HepG2 (cell line): ENCODE measurements around the gene ACBD6. TPM values are rescaled to one million over a fixed set of nuclear protein-coding genes. Genes with fewer than 3 reads are reported as not detected.

ENCODE experiments used
- ATAC-seq: fragments of 200-7000 bp; cut with Tn5 transposase; 3 replicates; pipeline ENCODE4 v1.9.1; 2020; ENCODE audit warnings: mild to moderate bottlenecking, moderate library complexity
- BruUV-seq: library from RNA; stranded (reverse); fragments of 400-500 nt; replicated peaks from 2 replicates; lab custom pipeline; 2021; lab: Mats Ljungman, UMichigan
- CTCF ChIA-PET: fragments of 300-600 bp; formaldehyde crosslinking; extraction: SDS; loops from one replicate; lab custom pipeline; 2021; ENCODE audit warnings: low total read pairs, inconsistent platforms, low intra/inter-chr PET ratio; lab: Yijun Ruan, JAX
- POLR2A ChIA-PET: fragments of 350-600 bp; sonication (Branson Sonifier 250); formaldehyde crosslinking; loops from one replicate; lab custom pipeline; 2020; ENCODE audit warnings: antibody characterized with exemption, inconsistent platforms; lab: Yijun Ruan, JAX
- DNase-seq: peaks from one replicate; pipeline ENCODE4 v3.0.0-alpha.2; 2015; ENCODE audit warnings: low spot score
- FAIRE-seq: peaks from 3 replicates; lab custom pipeline; 2011; peaks lifted over from hg19 to GRCh38; lab: Jason Lieb, UNC
- H2AFZ ChIP-seq: one replicate; pipeline ENCODE4 v1.6.1; 2011; ENCODE audit warnings: low read length, inconsistent platforms
- H3K27ac ChIP-seq: fragments of 300-600 bp; 3 replicates; pipeline ENCODE4 v1.8.0; 2011; ENCODE audit warnings: mixed run types, mild to moderate bottlenecking, mixed read lengths, low read length, inconsistent platforms; ENCODE audit not compliant: insufficient read depth; ENCODE audit errors: extremely low read length
- H3K27me3 ChIP-seq, 2 experiments: fragments of 200-600 bp in 1 of 2; 2 replicates in 1 of 2; 3 replicates in 1 of 2; pipeline versions ENCODE4 v1.6.0 to v1.8.0; 2011; ENCODE audit warnings: low read length in 2 of 2, mild to moderate bottlenecking in 2 of 2, moderate library complexity in 2 of 2, inconsistent platforms in 1 of 2; ENCODE audit not compliant: insufficient read depth in 2 of 2, control insufficient read depth in 1 of 2
- H3K36me3 ChIP-seq, 2 experiments: fragments of 200-600 bp in 1 of 2; replicated peaks in 1 of 2; 2 replicates in 1 of 2; 3 replicates in 1 of 2; pipeline versions ENCODE4 v1.5.1 to v1.8.0; 2011; ENCODE audit warnings: low read length in 2 of 2, inconsistent platforms in 1 of 2; ENCODE audit not compliant: insufficient read depth in 2 of 2, control insufficient read depth in 1 of 2
- H3K4me1 ChIP-seq: 2 replicates; pipeline ENCODE4 v1.5.1; 2012; ENCODE audit warnings: low read length, inconsistent platforms; ENCODE audit not compliant: insufficient read depth
- H3K4me2 ChIP-seq: 2 replicates; pipeline ENCODE4 v1.6.0; 2011; ENCODE audit warnings: low read depth, low read length, inconsistent platforms
- H3K4me3 ChIP-seq, 3 experiments: fragments of 200-600 bp in 1 of 3; sonication (generic), shearing (Covaris generic) in 1 of 3; replicated peaks in 1 of 3; 2 replicates each; pipeline ENCODE4 v1.5.1; 2011 to 2016; ENCODE audit warnings: low read length in 3 of 3, inconsistent platforms in 2 of 3, low read depth in 2 of 3, mild to moderate bottlenecking in 2 of 3, control low read depth in 1 of 3, mixed read lengths in 1 of 3; ENCODE audit not compliant: insufficient read depth in 1 of 3
- H3K79me2 ChIP-seq: one replicate; pipeline ENCODE4 v1.6.1; 2011; ENCODE audit warnings: low read length, inconsistent platforms; ENCODE audit not compliant: insufficient read depth
- H3K9ac ChIP-seq: 2 replicates; pipeline ENCODE4 v1.6.0; 2011; ENCODE audit warnings: mild to moderate bottlenecking, low read depth, low read length, inconsistent platforms; ENCODE audit not compliant: insufficient read depth
- H3K9me3 ChIP-seq: 2 replicates; pipeline ENCODE4 v1.5.1; 2012; ENCODE audit warnings: mild to moderate bottlenecking, low read length
- H4K20me1 ChIP-seq: 2 replicates; pipeline ENCODE4 v1.6.0; 2011; ENCODE audit warnings: inconsistent platforms, mild to moderate bottlenecking, low read length, moderate library complexity; ENCODE audit not compliant: insufficient read depth
- AFF4 ChIP-seq: sonication (generic); formaldehyde crosslinking; IDR thresholded peaks from 2 replicates; pipeline ENCODE4 v1.4.0; 2020; ENCODE audit warnings: missing genetic modification reagents
- E2F5 ChIP-seq: sonication (generic); formaldehyde crosslinking; conservative IDR thresholded peaks from 2 replicates; pipeline ENCODE4 v1.4.0; 2020; ENCODE audit warnings: missing genetic modification reagents
- FOXA1 ChIP-seq, 2 experiments: fragments of 450-650 bp in 1 of 2; sonication (generic) in 1 of 2; formaldehyde crosslinking in 1 of 2; IDR thresholded peaks; 2 replicates each; pipeline versions ENCODE4 v1.4.0 to v1.6.1; 2016 to 2020; ENCODE audit warnings: missing genetic modification reagents in 1 of 2
- HDAC1 ChIP-seq: sonication (generic); formaldehyde crosslinking; IDR thresholded peaks from 2 replicates; pipeline ENCODE4 v1.5.1; 2020; ENCODE audit warnings: mild to moderate bottlenecking, missing genetic modification reagents
- KDM3A ChIP-seq: IDR thresholded peaks from 2 replicates; pipeline ENCODE4 v1.6.1; 2018; ENCODE audit warnings: low read depth, missing compliant biosample characterization
- RCOR2 ChIP-seq: IDR thresholded peaks from 2 replicates; pipeline ENCODE4 v1.6.1; 2016; ENCODE audit warnings: missing biosample characterization, missing genetic modification reagents
- REPIN1 ChIP-seq: sonication (generic); formaldehyde crosslinking; IDR thresholded peaks from 2 replicates; pipeline ENCODE4 v1.8.0; 2022; ENCODE audit warnings: missing genetic modification reagents, low read depth, mild to moderate bottlenecking, borderline replicate concordance
- SRY ChIP-seq: sonication (generic); formaldehyde crosslinking; IDR thresholded peaks from 2 replicates; pipeline ENCODE4 v1.8.0; 2022; ENCODE audit warnings: mild to moderate bottlenecking, missing genetic modification reagents
- ZNF138 ChIP-seq: sonication (generic); formaldehyde crosslinking; IDR thresholded peaks from 2 replicates; pipeline ENCODE4 v1.5.0; 2020; ENCODE audit warnings: mild to moderate bottlenecking, low read depth, missing genetic modification reagents
- in situ Hi-C: cut with HindIII; loops from 2 replicates; pipeline ENCODE4 v1.10.0; 2017; ENCODE audit warnings: low pct_unique_long_range_greater_than_20kb; ENCODE audit not compliant: extremely low pct_ligation_motif_present
- intact Hi-C: fragments of 100-400 bp; cut with micrococcal nuclease; formaldehyde crosslinking; loops from one replicate; pipeline ENCODE4 v1.10.0; 2022; ENCODE audit not compliant: unreplicated experiment
- polyA plus RNA-seq, 8 experiments: library from polyadenylated mRNA; depleted of rRNA in 3 of 8; stranded (reverse) in 7 of 8; unstranded in 1 of 8; fragments of >200 nt; fragmentation: Illumina TruSeq in 4 of 8; extraction: Trizol in 4 of 8; gene quantifications; 2 replicates each; pipeline versions ENCODE4 v1.2.1 to v1.2.3, GENCODE V29; 2011 to 2016; ENCODE audit warnings: low read depth in 4 of 8, missing spikeins in 1 of 8, mixed read lengths in 1 of 8; ENCODE audit not compliant: insufficient read depth in 1 of 8
- total RNA-seq, 5 experiments: library from RNA; depleted of rRNA; stranded (reverse); fragments of >200 nt; fragmentation: Illumina TruSeq; extraction: Trizol; gene quantifications; 2 replicates each; pipeline ENCODE4 v1.2.3, GENCODE V29; 2016; ENCODE audit warnings: low read depth in 1 of 5

Gene ACBD6
- total and polyA plus RNA-seq, 2 of the 13 experiments (the other 11 are each of a cell fraction or from before 2014, with no cell fraction given), result 33.5 to 47.2 TPM

DNA sequence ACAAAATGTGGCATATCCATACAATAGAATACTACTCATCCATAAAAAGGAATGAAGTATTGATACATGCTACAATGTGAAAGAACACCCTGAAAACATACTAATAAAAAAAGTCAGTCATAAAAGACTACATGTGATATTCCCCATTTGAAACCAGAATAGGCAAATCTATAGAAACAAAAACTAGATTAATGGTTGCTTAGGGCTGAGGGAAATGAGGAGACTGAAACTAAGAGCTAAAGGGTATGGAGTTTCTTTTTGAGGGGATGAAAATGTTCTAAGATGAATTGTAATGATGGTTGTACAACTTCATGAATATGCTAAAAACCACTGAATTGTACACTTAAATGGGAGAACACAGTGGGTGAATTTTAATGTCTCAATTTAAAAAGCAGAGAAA lies 50.9 kb downstream of the ACBD6 start:
- Histone ChIP-seq H3K9me3 (no peaks in the 10 kb centered on the region), H3K4me2 (no peak overlapping the region), H3K36me3 (no peaks in the 10 kb centered on the region), H2AFZ (no peak overlapping the region), H3K4me3 (no peak overlapping the region), H3K9ac (no peak overlapping the region), H3K4me1 (no peaks in the 10 kb centered on the region), H3K79me2 (peaks cover 9% of the 10 kb centered on the region), H3K27ac (no peak overlapping the region), H4K20me1 (no peaks in the 10 kb centered on the region), H3K27me3 (no peaks in the 10 kb centered on the region)
- POLR2A ChIA-PET, result no interaction called here
- ATAC-seq (no peak), FAIRE-seq (no peak), DNase-seq (no peak)
- in situ Hi-C loops, result no loop called here
- no TSS peak for BruUV-seq
- CTCF ChIA-PET, result no interaction called here
- intact Hi-C loops, result no loop called here
- TF ChIP-seq SRY (CRISPR knock-in tag) (no peak), E2F5 (CRISPR knock-in tag) (no peak), AFF4 (CRISPR knock-in tag) (no peak), RCOR2 (CRISPR knock-in tag) (no peak), KDM3A (CRISPR knock-in tag) (no peak), REPIN1 (CRISPR knock-in tag) (no peak), ZNF138 (CRISPR knock-in tag) (no peak), HDAC1 (no peak), FOXA1 (IDR thresholded peaks at IDR 0.05) (no peak), FOXA1 (CRISPR knock-in tag; IDR thresholded peaks at IDR 0.05) (no peak)
- TF ChIP-seq, all 625 proteins: peak for 0
